HepG2 (cell line): ENCODE results near the gene DCST2. TPM values are rescaled to one million over a fixed set of nuclear protein-coding genes. Genes with fewer than 3 reads are reported as not detected.
A peak's percentile ranks its signal among the peaks of the same experiment; 100 is the strongest.

Experiments used
- ATF2 ChIP-seq: sonication (generic); formaldehyde crosslinking; IDR thresholded peaks from 2 replicates; pipeline ENCODE4 v1.4.0; 2020; ENCODE audit warnings: missing genetic modification reagents
- BORCS8-MEF2B ChIP-seq: sonication (generic); formaldehyde crosslinking; IDR thresholded peaks from 2 replicates; pipeline ENCODE4 v1.8.0; 2022; ENCODE audit warnings: mild to moderate bottlenecking, missing genetic modification reagents
- ETV6 ChIP-seq: sonication (generic); formaldehyde crosslinking; conservative IDR thresholded peaks from 2 replicates; pipeline ENCODE4 v1.4.0; 2020; ENCODE audit warnings: missing genetic modification reagents
- JUNB ChIP-seq: sonication (generic); formaldehyde crosslinking; IDR thresholded peaks from 2 replicates; pipeline ENCODE4 v1.8.0; 2022; ENCODE audit warnings: missing genetic modification reagents, mild to moderate bottlenecking, borderline replicate concordance
- KDM1A ChIP-seq: IDR thresholded peaks from 2 replicates; pipeline ENCODE4 v1.6.1; 2016; ENCODE audit warnings: missing compliant biosample characterization
- KLF12 ChIP-seq: sonication (generic); formaldehyde crosslinking; IDR thresholded peaks from 2 replicates; pipeline ENCODE4 v1.4.0; 2020; ENCODE audit warnings: missing genetic modification reagents, borderline replicate concordance
- MED8 ChIP-seq: sonication (generic); formaldehyde crosslinking; IDR thresholded peaks from 2 replicates; pipeline ENCODE4 v1.8.1; 2023; ENCODE audit warnings: mild to moderate bottlenecking, missing genetic modification reagents; ENCODE audit not compliant: insufficient replicate concordance
- MTERF4 ChIP-seq: sonication (generic); formaldehyde crosslinking; IDR thresholded peaks from 2 replicates; pipeline ENCODE4 v1.8.0; 2023; ENCODE audit warnings: mild to moderate bottlenecking, missing genetic modification reagents
- MXD3 ChIP-seq: IDR thresholded peaks from 2 replicates; pipeline ENCODE4 v1.6.1; 2016; ENCODE audit warnings: mild to moderate bottlenecking, missing biosample characterization, missing genetic modification reagents
- NFIC ChIP-seq: IDR thresholded peaks from 2 replicates; pipeline ENCODE4 v1.6.1; 2012; ENCODE audit warnings: mild to moderate bottlenecking, low read length, inconsistent platforms
- PATZ1 ChIP-seq: sonication (generic); formaldehyde crosslinking; IDR thresholded peaks from 2 replicates; pipeline ENCODE4 v1.4.0; 2020; ENCODE audit warnings: missing genetic modification reagents
- RXRB ChIP-seq: IDR thresholded peaks from 2 replicates; pipeline ENCODE4 v1.6.1; 2016; ENCODE audit warnings: borderline replicate concordance, missing genetic modification reagents, missing compliant biosample characterization
- TCF7L2 ChIP-seq: IDR thresholded peaks from 2 replicates; pipeline ENCODE4 v1.6.1; 2011; ENCODE audit warnings: mild to moderate bottlenecking, low read depth, low read length, moderate library complexity
- THAP9 ChIP-seq: sonication (generic); formaldehyde crosslinking; IDR thresholded peaks from 2 replicates; pipeline ENCODE4; 2020; ENCODE audit warnings: missing genetic modification reagents, mild to moderate bottlenecking, borderline replicate concordance
- U2AF1 ChIP-seq: fragments of 200-400 bp; formaldehyde crosslinking; optimal IDR thresholded peaks from 2 replicates; pipeline ENCODE3; 2017; ENCODE audit warnings: mild to moderate bottlenecking, low read depth, low read length
- ZNF225 ChIP-seq: sonication (generic); formaldehyde crosslinking; IDR thresholded peaks from 2 replicates; pipeline ENCODE4 v1.4.0; 2020; ENCODE audit warnings: mild to moderate bottlenecking, missing genetic modification reagents
- ZNF230 ChIP-seq: sonication (generic); formaldehyde crosslinking; IDR thresholded peaks from 2 replicates; pipeline ENCODE4 v1.4.0; 2020; ENCODE audit warnings: mild to moderate bottlenecking, missing genetic modification reagents
- ZNF3 ChIP-seq: IDR thresholded peaks from 2 replicates; pipeline ENCODE4 v1.7.0; 2017; ENCODE audit warnings: inconsistent platforms
- ZNF44 ChIP-seq: sonication (generic); formaldehyde crosslinking; IDR thresholded peaks from 2 replicates; pipeline ENCODE4 v1.5.1; 2020; ENCODE audit warnings: mild to moderate bottlenecking, missing genetic modification reagents
- ZNF547 ChIP-seq: sonication (generic); formaldehyde crosslinking; IDR thresholded peaks from 2 replicates; pipeline ENCODE4 v1.5.1; 2020; ENCODE audit warnings: mild to moderate bottlenecking, missing genetic modification reagents
- ZNF552 ChIP-seq: sonication (generic); formaldehyde crosslinking; IDR thresholded peaks from 2 replicates; pipeline ENCODE4 v1.9.0; 2022; ENCODE audit warnings: missing genetic modification reagents, mild to moderate bottlenecking, borderline replicate concordance
- ZNF629 ChIP-seq: sonication (generic); formaldehyde crosslinking; conservative IDR thresholded peaks from 2 replicates; pipeline ENCODE4 v1.5.0; 2020; ENCODE audit warnings: missing genetic modification reagents
- ZNF790 ChIP-seq: sonication (generic); formaldehyde crosslinking; IDR thresholded peaks from 2 replicates; pipeline ENCODE4 v1.8.0; 2022; ENCODE audit warnings: missing genetic modification reagents, mild to moderate bottlenecking, borderline replicate concordance
- polyA plus RNA-seq, 8 experiments: library from polyadenylated mRNA; depleted of rRNA in 3 of 8; stranded (reverse) in 7 of 8; unstranded in 1 of 8; fragments of >200 nt; fragmentation: Illumina TruSeq in 4 of 8; extraction: Trizol in 4 of 8; gene quantifications; 2 replicates each; pipeline versions ENCODE4 v1.2.1 to v1.2.3, GENCODE V29; 2011 to 2016; ENCODE audit warnings: low read depth in 4 of 8, missing spikeins in 1 of 8, mixed read lengths in 1 of 8; ENCODE audit not compliant: insufficient read depth in 1 of 8
- total RNA-seq, 5 experiments: library from RNA; depleted of rRNA; stranded (reverse); fragments of >200 nt; fragmentation: Illumina TruSeq; extraction: Trizol; gene quantifications; 2 replicates each; pipeline ENCODE4 v1.2.3, GENCODE V29; 2016; ENCODE audit warnings: low read depth in 1 of 5

Gene DCST2
- total and polyA plus RNA-seq, 2 of the 13 experiments (the other 11 are each of a cell fraction or from before 2014, with no cell fraction given) = 0.74 TPM; not detected in 1

GRCh38 chr1:155070721-155071569, 37.4 kb upstream of the DCST2 start (continued):
- TF ChIP-seq ZNF225 (CRISPR knock-in tag) (no peak), RXRB (CRISPR knock-in tag) (no peak), ZNF629 (CRISPR knock-in tag) (no peak), ZNF547 (no peak), KLF12 (CRISPR knock-in tag) (0 out of 2 replicates have a peak, but pooled peaks have one; percentile 53), ZNF44 (CRISPR knock-in tag) (no peak), U2AF1 (no peak), ETV6 (CRISPR knock-in tag) (no peak), ZNF552 (CRISPR knock-in tag) (no peak), TCF7L2 (no peak), ATF2 (CRISPR knock-in tag) (0 out of 2 replicates have a peak, but pooled peaks have one; percentile 39), MXD3 (CRISPR knock-in tag) (0 out of 2 replicates have a peak, but pooled peaks have one; percentile 44), JUNB (CRISPR knock-in tag) (no peak), THAP9 (CRISPR knock-in tag) (no peak), ZNF3 (CRISPR knock-in tag) (no peak), MTERF4 (CRISPR knock-in tag) (no peak), MED8 (CRISPR knock-in tag) (no peak), PATZ1 (CRISPR knock-in tag) (peak; percentile 71), NFIC (no peak), ZNF230 (CRISPR knock-in tag) (no peak), KDM1A (no peak), BORCS8-MEF2B (CRISPR knock-in tag) (no peak), ZNF790 (CRISPR knock-in tag) (no peak)
